GM21526 (cell line): Measurements from ENCODE around the gene SRA1.

Source experiments
- ATAC-seq: cut with Tn5 transposase; IDR thresholded peaks from one replicate; pipeline ENCODE4 v1.9.1; 2021; ENCODE audit warnings: moderate library complexity; ENCODE audit not compliant: unreplicated experiment, low FRiP score

SRA1 gene

DNA sequence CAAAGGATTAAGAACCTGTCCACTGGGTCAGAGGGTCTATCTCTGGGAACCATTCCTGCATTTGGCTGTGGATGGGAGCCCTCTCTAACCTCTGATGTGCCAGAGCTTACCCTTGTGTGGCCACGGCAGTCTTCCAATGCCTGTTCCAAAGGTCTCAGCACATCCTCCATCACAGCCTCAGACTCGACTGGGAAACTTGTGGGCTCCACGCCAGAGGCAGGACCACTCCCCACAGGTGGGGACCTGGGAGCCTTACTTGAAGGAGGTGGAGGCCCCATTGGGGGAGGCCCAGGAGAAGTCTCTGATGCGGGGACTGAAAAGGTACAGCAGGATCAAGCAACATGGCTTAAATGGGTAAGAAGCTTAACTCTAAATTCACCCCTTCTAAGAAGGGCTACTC, 5.4 kb downstream of the SRA1 start:
- no peak for ATAC-seq

DNA sequence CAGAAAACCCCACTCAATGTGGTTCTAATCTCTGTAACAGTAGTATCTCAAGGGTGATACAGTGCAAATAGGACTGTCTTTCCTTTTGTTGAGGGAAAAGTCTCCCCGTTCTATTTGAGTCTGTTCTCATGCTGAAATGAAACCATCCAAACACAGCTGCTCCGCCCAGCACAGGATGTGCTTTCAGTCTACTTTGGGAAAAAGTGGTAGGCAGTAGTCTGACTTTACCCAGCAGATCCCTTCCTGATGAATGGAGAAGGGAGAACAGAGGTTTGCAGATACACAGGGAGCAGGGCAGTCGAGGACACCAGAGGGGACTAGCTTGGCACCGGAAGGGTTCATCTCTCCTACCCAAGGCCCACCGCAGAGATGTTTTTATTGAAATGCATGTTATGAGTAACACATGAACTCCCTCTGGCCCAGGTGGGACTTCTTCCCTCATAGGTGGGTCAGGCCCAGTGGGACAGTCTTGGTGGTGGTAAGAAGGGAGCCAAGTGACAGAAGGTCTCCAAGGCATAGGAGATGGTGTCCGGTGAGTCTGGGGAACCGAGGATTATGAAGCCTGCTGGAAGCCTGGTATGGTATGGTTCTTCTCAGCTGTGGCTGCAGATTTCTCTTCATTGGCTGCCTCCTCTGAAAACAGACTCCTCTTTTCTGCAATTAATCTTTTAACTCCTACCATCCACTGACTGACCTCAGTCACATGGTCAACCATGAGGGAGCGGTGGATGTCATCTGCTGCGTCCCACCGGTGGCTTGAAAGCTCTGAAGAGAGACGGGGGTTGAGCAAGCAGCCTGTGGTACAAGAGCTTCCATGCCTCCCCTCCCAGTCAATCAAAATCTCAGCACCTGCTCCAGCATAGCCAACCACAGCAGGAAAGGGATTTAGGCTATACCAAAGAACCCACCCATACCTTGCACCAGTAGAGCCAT, 6.9 kb downstream of the SRA1 start:
- ATAC-seq = no peak

DNA sequence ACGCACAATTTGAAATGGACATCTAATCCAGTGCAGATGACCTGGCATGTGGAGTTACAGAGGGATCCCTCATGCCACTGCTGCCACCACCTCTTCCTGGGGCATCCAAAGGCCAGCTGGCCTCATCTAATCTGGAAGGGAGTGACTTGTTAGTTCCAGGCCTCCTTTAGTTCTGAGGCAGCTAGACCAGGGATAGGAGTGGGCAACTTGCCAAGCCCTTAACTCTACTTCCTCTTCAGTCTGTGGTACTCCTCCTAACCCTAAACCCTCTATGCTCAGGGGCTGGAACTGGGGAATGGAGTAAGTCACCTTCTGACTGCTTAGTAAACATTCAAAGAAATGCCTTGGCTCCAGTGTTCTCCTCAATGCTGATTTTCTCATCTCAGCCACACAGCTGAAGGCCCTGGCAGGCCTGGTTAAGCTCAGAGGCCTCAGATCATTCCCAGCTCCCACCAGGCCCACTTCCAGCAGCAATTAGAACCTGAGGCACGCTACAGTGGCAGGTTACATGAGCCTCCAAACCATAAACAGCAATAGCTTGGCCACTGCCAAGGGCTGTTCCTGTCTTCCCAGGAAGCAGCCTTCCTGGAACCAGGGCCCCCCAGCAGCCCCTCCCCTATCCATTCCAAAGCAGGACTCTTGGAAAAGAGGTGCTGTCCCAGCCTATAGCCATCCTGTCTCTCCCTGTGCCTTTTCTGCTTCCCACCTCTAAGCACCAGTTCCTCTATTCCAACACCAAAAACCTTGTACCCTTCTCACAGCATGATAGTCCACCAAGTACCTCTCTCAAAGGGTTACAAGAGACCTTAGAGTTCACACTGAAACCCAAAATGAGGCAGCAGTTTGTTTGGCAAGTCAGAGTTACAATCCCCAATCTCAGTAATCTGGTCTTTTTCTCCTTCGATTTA, 7.8 kb downstream of the SRA1 start:
- ATAC-seq = no peak

GRCh38 chr5:140548791-140549190, 8.5 kb downstream of the SRA1 start:
- ATAC-seq = no peak

DNA sequence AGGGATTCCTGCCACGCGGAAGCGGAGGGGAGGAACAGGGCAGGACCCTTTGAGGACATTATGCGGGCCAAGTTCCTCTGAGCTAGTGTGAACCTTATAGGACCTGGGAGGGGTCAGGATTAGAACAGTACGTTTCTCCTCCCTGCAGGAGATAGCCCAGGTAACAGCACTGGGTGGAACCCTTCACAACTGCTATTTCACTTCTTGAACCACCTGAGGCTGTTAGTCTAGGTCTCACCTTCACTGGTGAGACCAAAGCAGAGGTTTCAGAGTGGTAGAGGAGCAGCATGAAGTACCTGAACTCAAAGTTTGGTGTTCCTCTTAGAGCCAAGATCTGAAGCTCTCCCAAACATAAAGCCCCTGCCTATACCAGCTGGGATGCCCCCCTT, 9.0 kb downstream of the SRA1 start:
- no peak for ATAC-seq

DNA sequence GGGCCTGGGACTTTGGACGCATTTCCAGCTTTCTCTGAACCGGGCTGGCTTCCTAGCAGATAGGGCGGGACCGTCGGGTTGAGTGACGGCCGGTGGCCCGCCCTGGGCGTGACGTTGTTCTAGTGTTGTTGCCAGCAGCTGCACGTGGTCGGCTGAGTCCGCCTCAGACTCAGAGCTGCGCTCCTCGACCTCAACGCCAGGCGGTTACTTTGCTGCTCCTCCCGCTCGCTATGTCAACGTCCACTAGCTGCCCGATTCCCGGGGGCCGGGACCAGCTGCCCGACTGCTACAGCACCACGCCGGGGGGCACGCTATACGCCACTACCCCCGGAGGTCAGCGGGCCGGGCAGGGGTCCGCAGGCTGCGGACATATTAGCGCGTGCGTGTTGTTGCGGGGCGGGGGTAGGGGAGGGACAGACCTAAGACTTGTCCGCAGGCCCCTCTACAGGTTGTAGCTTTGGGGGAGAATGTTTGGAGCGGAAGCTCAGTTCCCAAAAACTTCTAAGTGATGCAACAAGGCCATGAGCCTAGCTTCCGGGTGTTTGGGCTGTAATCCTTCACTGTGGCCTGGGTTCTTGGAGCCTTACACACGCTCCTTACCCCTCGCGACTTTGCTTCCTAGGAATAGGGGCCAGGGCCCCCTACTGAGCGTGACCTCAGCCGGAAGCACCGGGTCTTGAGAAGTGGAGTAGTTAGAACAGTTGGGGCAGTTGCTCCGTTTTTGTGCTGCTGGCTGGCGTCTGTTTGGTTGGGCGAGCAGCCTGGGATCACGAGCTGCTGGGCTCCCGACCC, 9.6 kb downstream of the SRA1 start, which contains the start of gene EIF4EBP3:
TSS of gene EIF4EBP3 (plus strand) at position 155 of the 792 bp plus-strand sequence. CDS start at position 231, 76 bp downstream.
- peak; percentile 97 for ATAC-seq

DNA sequence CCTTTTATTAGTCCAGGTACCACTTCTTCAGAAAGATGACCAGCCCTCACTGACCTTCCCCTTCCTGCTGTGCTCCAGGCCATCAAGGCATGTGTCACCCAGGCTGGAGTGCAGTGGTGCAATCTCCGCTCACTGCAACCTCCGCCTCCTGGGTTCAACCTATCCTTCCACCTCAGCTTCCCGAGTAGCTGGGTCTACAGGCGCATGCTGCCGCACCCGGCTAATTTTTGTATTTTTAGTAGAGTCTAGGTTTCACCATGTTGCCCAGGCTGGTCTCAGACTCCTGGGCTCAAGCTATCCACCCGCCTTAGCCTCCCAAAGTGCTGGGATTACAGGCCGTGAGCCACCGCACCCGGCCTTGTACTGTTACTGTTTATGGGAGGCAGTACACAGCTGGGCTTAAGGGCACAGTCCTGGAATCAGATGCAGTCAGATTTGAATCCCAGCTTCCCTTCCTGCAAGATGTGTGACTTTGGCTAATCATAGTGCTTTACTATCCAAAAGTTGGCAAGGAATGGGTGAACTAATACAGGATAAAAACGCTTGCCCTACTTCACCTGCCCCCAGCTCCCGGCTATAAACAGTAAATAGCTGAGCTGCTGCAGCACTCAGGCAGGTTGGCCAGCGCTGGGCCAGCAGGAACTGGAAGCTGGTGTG, 10.3 kb downstream of the SRA1 start:
- no peak for ATAC-seq

GRCh38 chr5:140545606-140546005, 11.7 kb downstream of the SRA1 start:
- ATAC-seq = no peak

DNA sequence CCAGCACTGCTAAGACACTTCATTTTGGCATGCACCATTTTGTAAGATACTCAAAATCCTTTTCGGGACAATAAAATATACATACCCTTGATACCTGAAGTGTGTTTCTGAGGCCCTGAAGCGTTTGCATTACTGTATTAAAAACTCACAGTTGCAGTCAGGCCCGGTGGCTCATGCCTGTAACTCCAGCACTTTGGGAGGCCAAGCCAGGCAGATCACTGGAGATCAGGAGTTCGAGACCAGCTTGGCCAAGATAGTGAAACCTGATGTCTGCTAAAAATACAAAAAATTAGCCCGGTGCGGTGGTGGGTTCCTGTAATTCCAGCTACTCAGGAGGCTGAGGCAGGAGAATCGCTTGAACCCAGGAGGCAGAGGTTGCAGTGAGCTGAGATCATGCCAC, 12.3 kb downstream of the SRA1 start:
- no peak for ATAC-seq

DNA sequence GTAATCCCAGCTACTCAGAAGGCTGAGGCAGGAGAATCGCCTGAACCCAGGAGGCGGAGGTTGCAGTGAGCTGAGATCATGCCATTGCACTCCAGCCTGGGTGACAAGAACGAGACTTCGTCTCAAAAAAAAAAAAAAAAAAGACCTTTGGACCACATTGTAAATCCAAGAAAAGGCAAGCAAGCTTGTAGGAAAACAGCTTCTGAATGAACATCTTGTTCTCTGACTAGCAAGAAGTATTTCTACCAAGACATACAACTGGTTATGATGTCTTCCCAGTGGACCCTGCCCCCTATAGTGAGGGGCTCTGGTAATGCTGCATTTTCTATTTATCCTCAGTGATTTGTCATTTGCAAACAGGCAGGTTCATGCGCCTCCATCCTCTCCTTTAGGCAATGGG, 14.3 kb downstream of the SRA1 start:
- no peak for ATAC-seq

DNA sequence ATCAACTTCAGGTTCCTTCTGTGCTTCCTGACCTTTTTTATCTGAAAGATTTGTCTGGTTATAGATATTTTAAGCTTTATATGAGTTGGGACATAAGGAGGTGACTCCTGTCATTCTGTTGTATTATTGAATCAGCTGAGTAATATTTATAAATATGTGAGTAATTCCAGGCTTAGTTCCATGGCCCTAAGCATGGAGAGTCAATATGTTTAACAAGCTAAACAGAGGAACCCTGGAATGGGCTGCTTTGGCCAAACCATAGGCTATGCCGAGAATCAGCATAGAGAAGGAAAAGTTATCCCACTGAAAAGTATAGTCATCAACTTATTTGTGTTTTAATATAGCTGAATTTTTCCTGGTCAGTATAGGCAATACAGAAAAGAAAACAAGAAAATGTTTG, 17.0 kb downstream of the SRA1 start:
- no peak for ATAC-seq

DNA sequence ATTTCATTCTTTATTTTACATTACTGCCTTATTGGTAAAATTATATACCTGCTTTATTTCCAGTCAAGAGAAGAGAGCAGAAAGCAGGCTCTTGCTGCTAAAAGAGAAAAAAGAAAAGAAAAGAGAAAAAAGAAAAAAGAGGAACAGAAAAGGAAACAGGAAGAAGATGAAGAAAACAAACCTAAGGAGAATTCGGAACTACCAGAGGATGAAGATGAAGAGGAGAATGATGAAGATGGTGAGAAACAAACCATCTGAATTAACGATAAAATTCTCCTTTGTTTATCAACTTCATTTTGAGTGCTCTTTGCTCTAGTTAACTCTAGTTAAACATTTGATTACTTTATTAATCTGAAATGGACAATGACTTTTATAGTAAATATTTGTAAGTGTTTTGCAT, 33.3 kb downstream of the SRA1 start:
- no peak for ATAC-seq

GRCh38 chr5:140513124-140513523, 44.1 kb downstream of the SRA1 start:
- no peak for ATAC-seq

DNA sequence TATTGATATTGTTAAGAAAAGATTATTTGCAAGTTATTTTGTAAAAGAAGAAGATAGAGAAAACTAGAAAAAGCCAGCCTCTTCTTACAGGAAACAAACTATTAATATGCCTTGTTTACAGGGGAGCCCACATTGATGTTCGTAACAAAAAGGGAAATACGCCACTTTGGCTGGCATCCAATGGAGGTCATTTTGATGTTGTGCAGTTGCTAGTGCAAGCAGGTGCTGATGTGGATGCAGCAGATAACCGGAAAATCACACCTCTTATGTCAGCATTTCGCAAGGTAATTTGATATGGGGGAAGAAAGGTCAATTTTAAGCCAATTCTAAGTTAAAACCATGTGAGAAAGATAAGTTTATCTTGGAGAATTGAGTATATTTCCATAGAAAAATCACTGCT, 47.4 kb downstream of the SRA1 start:
- no peak for ATAC-seq

- ATAC-seq = no peak
These were observed 54.4 kb downstream of the SRA1 start for GRCh38 chr5:140502834-140503233.
